Activated CD4-positive, alpha-beta T cell treated with anti-CD3 and anti-CD28 coated beads, Interleukin-2, amount 10 ng/mL, durations not matched to agents 7 days and 5 days (primary cell): Measurements from ENCODE around the gene FXYD2. TPM values are rescaled to one million over a fixed set of nuclear protein-coding genes. Genes with fewer than 3 reads are reported as not detected.
"Not testable (repeated sequence)": the region's sequence is repeated elsewhere in the genome, so short reads cannot be mapped to it uniquely, and the experiment has no call there.

Experiments used
- CTCF ChIA-PET: fragments of 350-600 bp; sonication (Branson Sonifier 250); formaldehyde crosslinking; loops from one replicate; lab custom pipeline; 2021; ENCODE audit warnings: antibody characterized with exemption; lab: Charles Lee
- POLR2A ChIA-PET: fragments of 350-600 bp; sonication (Branson Sonifier 250); formaldehyde crosslinking; loops from one replicate; lab custom pipeline; 2021; ENCODE audit warnings: antibody characterized with exemption; lab: Charles Lee
- DNase-seq: peaks from one replicate; pipeline ENCODE4 v3.0.0-alpha.2; 2020
- H3K27ac Mint-ChIP-seq: one replicate; pipeline ENCODE4 v1.8.0; 2021; ENCODE audit warnings: mild to moderate bottlenecking, moderate library complexity, mixed read lengths
- H3K27me3 Mint-ChIP-seq: one replicate; pipeline ENCODE4 v1.8.0; 2021; ENCODE audit warnings: mixed read lengths
- H3K36me3 Mint-ChIP-seq: one replicate; pipeline ENCODE4 v1.8.0; 2021; ENCODE audit warnings: low read depth, mixed read lengths
- H3K4me1 Mint-ChIP-seq: one replicate; pipeline ENCODE4 v1.8.0; 2021; ENCODE audit warnings: mixed read lengths
- H3K4me3 Mint-ChIP-seq: one replicate; pipeline ENCODE4 v1.8.0; 2021; ENCODE audit warnings: mild to moderate bottlenecking, moderate library complexity, mixed read lengths
- H3K9me3 Mint-ChIP-seq: one replicate; pipeline ENCODE4 v1.8.0; 2021; ENCODE audit warnings: mixed read lengths
- total RNA-seq, 2 experiments: library from RNA; stranded (reverse); gene quantifications; one replicate each; pipeline ENCODE4 v1.2.3, GENCODE V29; 2021

FXYD2 gene
- total RNA-seq, 2 experiments from 2014 or later: 0.97 to 1.3 TPM

- H3K27ac Mint-ChIP-seq, H3K9me3 Mint-ChIP-seq, H3K27me3 Mint-ChIP-seq, H3K36me3 Mint-ChIP-seq, POLR2A ChIA-PET, H3K4me1 Mint-ChIP-seq, H3K4me3 Mint-ChIP-seq, DNase-seq: not testable (repeated sequence)
- CTCF ChIA-PET: interaction anchor here (1.3 kb wide), 1 partner anchor 81 kb away, joined by 4 read pairs; no protein-coding TSS in a partner anchor
Measured at GRCh38 chr11:117865546-117865945, 41.0 kb upstream of the FXYD2 start.

GRCh38 chr11:117863383-117863782 lies 38.8 kb upstream of the FXYD2 start:
- CTCF ChIA-PET: interaction anchor here (1.2 kb wide), 1 partner anchor 20 kb away, joined by 4 read pairs; no protein-coding TSS in a partner anchor
- Mint-ChIP-seq H3K27me3 (peaks cover 9% of the 10 kb centered on the region), H3K9me3 (no peaks in the 10 kb centered on the region), H3K4me3 (no peak overlapping the region), H3K4me1 (peaks cover 8% of the 10 kb centered on the region), H3K27ac (no peak overlapping the region), H3K36me3 (no peaks in the 10 kb centered on the region)
- DNase-seq: no peak
- POLR2A ChIA-PET: no interaction called here

- ChIA-PET POLR2A (no interaction called here), CTCF (interaction anchor here (1.4 kb wide), 1 partner anchor 84 kb away, joined by 7 read pairs; no protein-coding TSS in a partner anchor)
- Mint-ChIP-seq H3K27me3 (peaks cover 9% of the 10 kb centered on the region), H3K4me3 (no peak overlapping the region), H3K36me3 (no peaks in the 10 kb centered on the region), H3K27ac (no peak overlapping the region), H3K9me3 (no peaks in the 10 kb centered on the region), H3K4me1 (peaks cover 8% of the 10 kb centered on the region)
- DNase-seq: no peak
Measured at GRCh38 chr11:117862753-117863152, 38.2 kb upstream of the FXYD2 start.

GRCh38 chr11:117862019-117862725 lies 37.6 kb upstream of the FXYD2 start:
- ChIA-PET POLR2A (no interaction called here), CTCF (interaction anchor here (1.4 to 1.5 kb wide), 2 partner anchors 14 to 85 kb away, joined by 3 to 7 read pairs; no protein-coding TSS in a partner anchor)
- Mint-ChIP-seq H3K27me3 (peaks cover 5% of the 10 kb centered on the region), H3K4me3 (no peak overlapping the region), H3K27ac (no peak overlapping the region), H3K4me1 (peaks cover 8% of the 10 kb centered on the region), H3K9me3 (no peaks in the 10 kb centered on the region), H3K36me3 (no peaks in the 10 kb centered on the region)
- no peak for DNase-seq

- POLR2A ChIA-PET: no interaction called here
- H3K27ac Mint-ChIP-seq: no peak overlapping the region
- no peak for DNase-seq
- H3K9me3 Mint-ChIP-seq: no peaks in the 10 kb centered on the region
- H3K36me3 Mint-ChIP-seq: no peaks in the 10 kb centered on the region
- CTCF ChIA-PET: interaction anchor here (0.9 to 1.5 kb wide), 3 partner anchors 13 to 86 kb away, joined by 3 to 7 read pairs (median 3); no protein-coding TSS in a partner anchor
- H3K4me1 Mint-ChIP-seq: peaks cover 8% of the 10 kb centered on the region
- no peak overlapping the region for H3K4me3 Mint-ChIP-seq
- H3K27me3 Mint-ChIP-seq: peaks cover 12% of the 10 kb centered on the region
Measured at GRCh38 chr11:117861151-117862018, 36.8 kb upstream of the FXYD2 start.

GRCh38 chr11:117860139-117860538 lies 35.6 kb upstream of the FXYD2 start:
- Mint-ChIP-seq H3K4me3 (no peak overlapping the region), H3K27me3 (peaks cover 12% of the 10 kb centered on the region), H3K36me3 (no peaks in the 10 kb centered on the region), H3K4me1 (peaks cover 8% of the 10 kb centered on the region), H3K27ac (no peak overlapping the region), H3K9me3 (no peaks in the 10 kb centered on the region)
- CTCF ChIA-PET: interaction anchor here (1.1 to 1.6 kb wide), 3 partner anchors 12 to 41 kb away, joined by 3 to 5 read pairs (median 4); no protein-coding TSS in a partner anchor
- POLR2A ChIA-PET: no interaction called here
- DNase-seq: no peak

- CTCF ChIA-PET: interaction anchor here (1.1 to 1.6 kb wide), 3 partner anchors 13 to 41 kb away, joined by 3 to 5 read pairs (median 4); no protein-coding TSS in a partner anchor
- Mint-ChIP-seq H3K9me3 (no peaks in the 10 kb centered on the region), H3K27me3 (peaks cover 12% of the 10 kb centered on the region), H3K36me3 (no peaks in the 10 kb centered on the region), H3K27ac (no peak overlapping the region), H3K4me1 (peaks cover 8% of the 10 kb centered on the region), H3K4me3 (no peak overlapping the region)
- DNase-seq: no peak
- POLR2A ChIA-PET: no interaction called here
Measured at GRCh38 chr11:117859488-117860112, 35.1 kb upstream of the FXYD2 start.

- DNase-seq: no peak
- ChIA-PET POLR2A (no interaction called here), CTCF (interaction anchor here (1.6 kb wide), 1 partner anchor 13 kb away, joined by 5 read pairs; no protein-coding TSS in a partner anchor)
- Mint-ChIP-seq H3K9me3 (no peaks in the 10 kb centered on the region), H3K4me3 (no peak overlapping the region), H3K27me3 (peaks cover 15% of the 10 kb centered on the region), H3K27ac (no peak overlapping the region), H3K4me1 (peaks cover 8% of the 10 kb centered on the region), H3K36me3 (no peaks in the 10 kb centered on the region)
Measured at GRCh38 chr11:117859061-117859460, 34.5 kb upstream of the FXYD2 start.

GRCh38 chr11:117857734-117858414 lies 33.3 kb upstream of the FXYD2 start:
- H3K4me3 Mint-ChIP-seq: no peak overlapping the region
- DNase-seq: no peak
- H3K4me1 Mint-ChIP-seq: peaks cover 8% of the 10 kb centered on the region
- peaks cover 16% of the 10 kb centered on the region for H3K27me3 Mint-ChIP-seq
- peaks cover 2% of the 10 kb centered on the region for H3K9me3 Mint-ChIP-seq
- ChIA-PET POLR2A (no interaction called here), CTCF (no interaction called here)
- peaks cover 2% of the 10 kb centered on the region for H3K36me3 Mint-ChIP-seq
- H3K27ac Mint-ChIP-seq: no peak overlapping the region

GRCh38 chr11:117855912-117856651 lies 31.5 kb upstream of the FXYD2 start:
- Mint-ChIP-seq H3K4me3 (no peak overlapping the region), H3K9me3 (peaks cover 8% of the 10 kb centered on the region), H3K4me1 (no peaks in the 10 kb centered on the region), H3K36me3 (peaks cover 6% of the 10 kb centered on the region), H3K27ac (no peak overlapping the region), H3K27me3 (peaks cover 31% of the 10 kb centered on the region)
- ChIA-PET POLR2A (no interaction called here), CTCF (interaction anchor here (0.7 kb wide), 1 partner anchor 21 kb away, joined by 3 read pairs; no protein-coding TSS in a partner anchor)
- no peak for DNase-seq

GRCh38 chr11:117855186-117855845 lies 30.8 kb upstream of the FXYD2 start:
- DNase-seq: no peak
- ChIA-PET CTCF (interaction anchor here (0.7 to 1.5 kb wide), 5 partner anchors 20 to 86 kb away, joined by 3 to 4 read pairs (median 3); no protein-coding TSS in a partner anchor), POLR2A (no interaction called here)
- Mint-ChIP-seq H3K4me1 (peaks cover under 1% of the 10 kb centered on the region), H3K9me3 (peaks cover 8% of the 10 kb centered on the region), H3K4me3 (no peak overlapping the region), H3K36me3 (peaks cover 6% of the 10 kb centered on the region), H3K27me3 (peaks cover 32% of the 10 kb centered on the region), H3K27ac (no peak overlapping the region)
